Astrocyte of the cerebellum (primary cell): Measurements from ENCODE around the gene GID8.
A peak's percentile ranks its signal among the peaks of the same experiment; 100 is the strongest.

ENCODE experiments used
- DNase-seq: peaks from one replicate; pipeline ENCODE4 v3.0.0-alpha.2; 2011; ENCODE audit warnings: low read depth
- H3K4me3 ChIP-seq: 2 replicates; pipeline ENCODE4 v1.5.1; 2011; ENCODE audit warnings: mild to moderate bottlenecking, low read depth, low read length, moderate library complexity
- in situ Hi-C: cut with HindIII; loops from 2 replicates; pipeline ENCODE4 v1.10.0; 2017; ENCODE audit warnings: low sequenced_read_pairs
- TF ChIP-seq, protein P1 (sequence below): IDR thresholded peaks from 2 replicates; pipeline ENCODE4 v1.5.1; 2012; ENCODE audit warnings: low read length, low read depth, moderate library complexity, mild to moderate bottlenecking; ENCODE audit errors: missing control alignments

Gene GID8

DNA sequence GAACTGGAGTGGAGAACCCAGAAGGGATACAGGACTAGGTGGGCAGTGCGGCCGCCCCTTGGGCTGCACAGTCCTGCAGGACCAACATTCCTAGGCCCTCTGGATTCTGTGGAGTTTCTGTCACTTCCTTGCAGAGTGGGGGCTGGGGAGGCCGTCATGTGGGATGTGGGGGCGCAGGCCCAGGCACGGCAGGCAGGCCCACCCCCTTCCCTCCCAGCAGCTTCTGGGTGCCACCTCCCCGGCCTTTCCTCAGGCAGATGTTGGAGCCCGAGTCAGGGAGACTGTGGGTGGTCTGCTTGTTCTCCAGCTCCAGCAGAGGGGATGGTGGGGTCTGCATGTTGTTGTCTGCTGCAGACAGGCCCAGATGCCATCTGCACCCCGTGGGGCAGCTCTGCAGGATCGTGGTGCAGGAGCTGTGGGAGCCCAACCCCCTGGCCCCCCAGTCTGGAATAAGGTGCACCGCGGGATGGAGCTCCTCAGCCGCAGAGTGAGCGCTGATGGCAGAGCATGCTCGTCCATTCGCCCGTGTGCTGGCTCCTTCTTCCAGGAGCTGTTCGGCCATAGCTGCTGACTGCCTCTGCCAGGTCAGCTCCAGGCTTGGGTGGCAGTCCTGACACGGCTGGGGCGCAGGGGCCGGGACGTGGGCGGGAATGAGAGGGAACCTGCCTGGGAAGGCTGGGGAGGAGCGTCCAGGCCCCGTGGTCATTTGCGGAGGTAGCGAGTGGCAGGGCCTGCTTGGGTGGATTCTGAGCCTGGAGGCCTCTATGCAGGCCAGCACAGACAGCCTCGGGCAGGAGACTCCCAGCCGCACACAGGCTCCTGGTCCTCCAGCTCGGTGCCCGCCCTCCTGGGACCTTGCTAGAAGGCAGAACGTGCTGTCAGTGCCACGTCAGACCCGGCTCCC, 32.6 kb downstream of the GID8 start:
- TF ChIP-seq, protein P1, sequence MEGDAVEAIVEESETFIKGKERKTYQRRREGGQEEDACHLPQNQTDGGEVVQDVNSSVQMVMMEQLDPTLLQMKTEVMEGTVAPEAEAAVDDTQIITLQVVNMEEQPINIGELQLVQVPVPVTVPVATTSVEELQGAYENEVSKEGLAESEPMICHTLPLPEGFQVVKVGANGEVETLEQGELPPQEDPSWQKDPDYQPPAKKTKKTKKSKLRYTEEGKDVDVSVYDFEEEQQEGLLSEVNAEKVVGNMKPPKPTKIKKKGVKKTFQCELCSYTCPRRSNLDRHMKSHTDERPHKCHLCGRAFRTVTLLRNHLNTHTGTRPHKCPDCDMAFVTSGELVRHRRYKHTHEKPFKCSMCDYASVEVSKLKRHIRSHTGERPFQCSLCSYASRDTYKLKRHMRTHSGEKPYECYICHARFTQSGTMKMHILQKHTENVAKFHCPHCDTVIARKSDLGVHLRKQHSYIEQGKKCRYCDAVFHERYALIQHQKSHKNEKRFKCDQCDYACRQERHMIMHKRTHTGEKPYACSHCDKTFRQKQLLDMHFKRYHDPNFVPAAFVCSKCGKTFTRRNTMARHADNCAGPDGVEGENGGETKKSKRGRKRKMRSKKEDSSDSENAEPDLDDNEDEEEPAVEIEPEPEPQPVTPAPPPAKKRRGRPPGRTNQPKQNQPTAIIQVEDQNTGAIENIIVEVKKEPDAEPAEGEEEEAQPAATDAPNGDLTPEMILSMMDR, result no peak
- no peak for DNase-seq
- in situ Hi-C loops, result no loop called here
- no peak overlapping the region for H3K4me3 ChIP-seq

DNA sequence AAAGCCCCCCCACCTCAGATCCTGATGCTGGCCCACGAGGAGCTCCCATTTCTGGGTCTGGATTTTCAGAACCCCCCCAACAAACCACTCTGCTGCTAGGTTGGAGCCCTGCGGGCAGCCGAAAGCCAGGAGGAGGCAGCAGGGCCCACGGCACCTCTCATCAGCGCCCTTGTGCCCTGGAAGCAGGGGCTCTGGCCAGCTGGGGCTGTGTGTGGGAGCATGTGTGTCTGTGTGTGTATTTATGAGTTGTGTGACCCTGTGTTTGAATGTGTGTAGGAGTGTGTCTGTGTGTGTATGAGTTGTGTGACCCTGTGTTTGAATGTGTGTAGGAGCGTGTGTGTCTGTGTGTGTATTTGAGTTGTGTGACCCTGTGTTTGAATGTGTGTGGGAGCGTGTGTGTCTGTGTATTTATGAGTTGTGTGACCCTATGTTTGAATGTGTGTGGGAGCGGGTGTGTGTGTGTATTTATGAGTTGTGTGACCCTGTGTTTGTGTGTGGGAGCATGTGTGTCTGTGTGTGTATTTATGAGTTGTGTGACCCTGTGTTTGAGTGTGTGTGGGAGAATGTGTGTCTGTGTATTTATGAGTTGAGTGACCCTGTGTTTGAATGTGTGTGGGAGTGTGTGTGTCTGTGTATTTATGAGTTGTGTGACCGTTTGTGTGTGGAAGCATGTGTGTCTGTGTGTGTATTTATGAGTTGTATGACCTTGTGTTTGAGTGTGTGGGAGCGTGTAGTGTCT, 33.4 kb downstream of the GID8 start:
- TF ChIP-seq, protein P1, result no peak
- no peak for DNase-seq
- in situ Hi-C loops, result no loop called here
- no peak overlapping the region for H3K4me3 ChIP-seq

DNA sequence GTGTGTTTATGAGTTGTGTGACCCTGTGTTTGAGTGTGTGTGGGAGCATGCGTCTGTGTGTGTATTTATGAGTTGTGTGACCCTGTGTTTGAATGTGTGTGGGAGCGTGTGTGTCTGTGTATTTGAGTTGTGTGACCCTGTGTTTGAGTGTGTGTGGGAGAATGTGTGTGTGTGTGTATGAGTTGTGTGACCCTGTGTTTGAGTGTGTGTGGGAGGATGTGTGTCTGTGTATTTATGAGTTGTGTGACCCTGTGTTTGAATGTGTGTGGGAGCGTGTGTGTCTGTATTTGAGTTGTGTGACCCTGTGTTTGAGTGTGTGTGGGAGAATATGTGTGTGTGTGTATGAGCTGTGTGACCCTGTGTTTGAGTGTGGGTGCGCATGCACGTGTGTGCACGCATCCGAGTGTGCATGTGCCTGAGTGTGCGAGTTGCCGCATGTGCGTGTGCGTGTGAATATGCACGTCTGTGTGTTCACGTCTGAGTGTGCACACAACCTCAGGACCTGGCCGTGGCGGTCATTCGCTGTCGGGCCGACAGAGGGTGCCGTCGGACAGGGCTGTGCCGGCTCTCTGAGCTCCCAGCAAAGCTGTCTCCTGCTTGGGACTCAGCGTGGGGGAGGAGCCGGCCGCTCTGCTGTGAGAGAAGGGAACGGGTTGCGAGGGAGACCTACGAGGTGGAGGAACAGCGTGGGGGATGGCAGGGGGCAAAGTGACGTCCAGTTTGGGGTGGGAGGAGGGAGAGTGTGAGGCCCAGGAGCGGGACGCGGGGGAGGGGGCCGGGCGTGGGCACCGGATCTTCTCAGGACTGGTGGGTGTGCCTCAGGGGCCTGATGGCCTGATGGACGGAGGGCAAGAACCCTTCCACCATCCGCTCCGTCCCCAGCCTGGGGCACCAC, 34.2 kb downstream of the GID8 start:
- H3K4me3 ChIP-seq, result no peak overlapping the region

DNA sequence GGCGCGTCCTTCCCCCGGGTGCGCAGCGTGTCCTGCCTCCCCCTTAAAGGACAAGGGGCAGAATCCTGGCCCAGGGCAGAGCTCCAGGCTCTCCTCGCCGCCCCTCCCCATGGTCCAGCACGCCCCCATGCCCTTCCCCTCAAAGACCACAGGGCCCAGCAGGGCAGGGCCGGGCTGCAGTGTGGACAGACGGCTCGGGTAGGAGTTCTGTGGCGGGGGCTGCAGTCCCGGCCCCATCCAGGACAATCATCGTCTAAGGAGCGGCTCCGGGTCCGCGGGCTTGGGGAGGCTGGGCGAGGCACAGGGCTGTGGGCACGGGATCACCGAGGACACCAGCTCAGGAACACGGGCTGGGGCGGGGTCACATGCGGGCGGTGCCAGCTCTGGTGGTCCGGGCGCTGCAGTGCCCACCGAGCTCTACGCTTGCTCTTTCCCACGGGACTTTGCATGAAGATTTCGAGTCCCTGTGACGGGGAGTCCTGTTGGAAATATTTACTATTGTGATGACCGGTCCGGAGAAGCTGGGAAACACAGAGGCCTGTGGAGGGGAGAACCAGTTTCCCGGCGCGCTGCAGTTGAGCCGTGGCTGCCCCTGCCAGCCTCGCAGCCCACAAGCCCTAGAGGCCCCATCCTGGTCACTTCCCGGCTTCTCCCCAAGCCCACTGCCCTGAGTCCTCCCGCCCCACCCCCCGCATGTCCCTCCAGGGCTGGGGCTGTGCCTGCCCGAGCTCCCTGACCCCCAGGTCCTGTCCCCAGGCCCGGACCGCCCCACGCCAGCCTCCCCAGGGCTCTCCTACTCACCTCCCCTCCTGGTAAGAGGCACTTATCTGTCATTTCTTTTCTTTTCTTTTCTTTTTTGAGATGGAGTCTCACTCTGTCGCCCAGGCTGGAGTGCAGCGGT, 35.1 kb downstream of the GID8 start:
- in situ Hi-C loops, result no loop called here
- H3K4me3 ChIP-seq, result no peak overlapping the region
- TF ChIP-seq, protein P1, result no peak
- DNase-seq, result no peak

More for the DNA sequence above, 34.2 kb downstream of the GID8 start:
- in situ Hi-C loops, result no loop called here
- peak; percentile 43 for DNase-seq
- TF ChIP-seq, protein P1, result peak; percentile 87

DNA sequence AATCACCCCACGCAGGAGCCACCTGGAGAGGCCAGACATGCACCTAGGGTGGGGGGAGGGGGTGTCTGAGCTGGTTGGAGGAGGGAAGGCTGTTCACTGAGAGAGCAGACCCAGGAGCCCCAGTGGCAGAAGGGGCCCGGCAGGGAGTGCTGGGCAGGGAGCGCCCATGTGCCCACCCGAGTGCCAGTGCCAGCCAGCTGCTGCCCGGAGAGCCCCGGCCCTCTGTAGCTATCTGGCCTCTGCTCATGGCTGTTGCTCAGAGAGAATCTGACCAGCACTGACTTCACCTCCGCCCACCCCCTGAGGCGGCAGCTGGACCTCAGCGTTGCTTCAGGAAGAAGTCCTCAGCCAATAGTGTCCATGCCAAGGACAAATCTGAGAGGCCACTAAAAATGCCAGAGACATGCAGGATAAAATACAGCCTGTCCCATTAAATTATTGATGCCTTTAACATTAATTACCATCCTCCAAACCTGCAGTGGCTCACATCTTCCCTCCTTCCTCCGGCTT, 37.4 kb downstream of the GID8 start:
- in situ Hi-C loops, result no loop called here
- TF ChIP-seq, protein P1, result no peak
- no peak for DNase-seq

More for the DNA sequence above, 37.4 kb downstream of the GID8 start:
- H3K4me3 ChIP-seq, result no peak overlapping the region
